ENCODE measurements around the gene CD52. TPM values are rescaled to one million over a fixed set of nuclear protein-coding genes. Genes with fewer than 3 reads are reported as not detected.
A peak's percentile ranks its signal among the peaks of the same experiment; 100 is the strongest.
"Not testable (repeated sequence)": the region's sequence is repeated elsewhere in the genome, so short reads cannot be mapped to it uniquely, and the experiment has no call there.

The CD52 gene
- polyA plus RNA-seq, 4 donors: 23.1 to 116 (median 36.8) TPM

DNA sequence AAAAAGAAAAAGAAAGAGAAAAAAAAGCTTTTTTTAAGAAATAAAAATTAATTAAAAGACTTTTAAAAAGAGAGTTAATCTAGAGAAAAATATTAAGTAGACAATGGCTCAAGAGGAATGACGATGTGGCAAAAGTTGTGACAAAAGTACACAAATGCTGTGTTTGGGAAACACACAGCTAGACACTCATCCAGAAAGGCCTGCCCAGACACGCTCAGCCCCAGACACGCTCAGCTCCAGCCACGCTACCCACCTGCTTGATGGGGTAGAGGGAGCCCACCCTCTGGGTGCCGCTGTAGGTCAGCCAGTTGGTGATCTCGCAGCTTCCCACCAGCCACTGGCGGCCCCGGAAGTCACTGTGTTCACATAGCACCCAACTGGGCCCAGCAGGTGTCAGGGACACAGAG lies 10.2 kb downstream of the CD52 start:
- H3K4me1 ChIP-seq (ENCODE audit: control insufficient read depth in 3 of 3, insufficient read depth in 2 of 3, low read depth in 1 of 3, low read length in 2 of 3): no peaks in the 10 kb centered on the region
- 85 to 92% (median 87%) methylated on average over 8 of the region's 8 CpGs for WGBS, 3 donors
- no peak overlapping the region for H3K27ac ChIP-seq (ENCODE audit: low read depth in 1 of 3, low read length in 2 of 3)
- peaks cover 0 to 2% (median 0%) of the 10 kb centered on the region in 3 donors for H3K27me3 ChIP-seq (ENCODE audit: control insufficient read depth in 3 of 3, insufficient read depth in 3 of 3, low read length in 3 of 3)
- FAIRE-seq (no peak), DNase-seq (no peak)
- no peak overlapping the region for H3K4me3 ChIP-seq (ENCODE audit: low read depth in 1 of 3, low read length in 3 of 3)
- H3K9me3 ChIP-seq (ENCODE audit: control insufficient read depth in 2 of 2, insufficient read depth in 1 of 2, low read depth in 1 of 2, low read length in 1 of 2): no peaks in the 10 kb centered on the region
- H3K36me3 ChIP-seq (ENCODE audit: control insufficient read depth in 3 of 3, insufficient read depth in 2 of 3, low read depth in 1 of 3, low read length in 3 of 3): peaks cover 0 to 27% (median 9%) of the 10 kb centered on the region in 3 donors

DNA sequence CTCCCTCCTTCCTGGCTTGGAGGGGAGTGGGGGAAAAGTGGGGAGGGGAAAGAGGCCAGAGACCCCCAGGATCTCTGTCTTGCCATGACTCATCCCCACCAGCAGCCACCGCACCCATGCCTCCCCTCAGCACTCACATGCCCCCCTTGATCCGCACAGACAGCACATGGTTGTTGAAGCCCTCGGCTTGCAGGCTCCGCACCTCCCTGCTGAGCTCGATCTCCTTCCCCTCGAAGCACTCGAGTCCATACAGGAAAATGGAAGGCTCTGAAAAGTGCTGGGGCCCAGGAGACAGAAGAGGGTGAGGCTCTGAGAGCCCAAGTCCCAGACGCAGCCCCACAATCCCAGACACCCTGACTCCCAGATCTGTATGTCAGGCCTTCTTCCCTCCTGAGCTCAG lies 10.8 kb downstream of the CD52 start:
- no peak for FAIRE-seq
- Histone ChIP-seq H3K27me3 (ENCODE audit: control insufficient read depth in 3 of 3, insufficient read depth in 3 of 3, low read length in 3 of 3) (peaks cover 0 to 2% (median 0%) of the 10 kb centered on the region in 3 donors), H3K4me1 (ENCODE audit: control insufficient read depth in 3 of 3, insufficient read depth in 2 of 3, low read depth in 1 of 3, low read length in 2 of 3) (no peaks in the 10 kb centered on the region), H3K9me3 (ENCODE audit: control insufficient read depth in 2 of 2, insufficient read depth in 1 of 2, low read depth in 1 of 2, low read length in 1 of 2) (no peaks in the 10 kb centered on the region), H3K27ac (ENCODE audit: low read depth in 1 of 3, low read length in 2 of 3) (no peak overlapping the region), H3K4me3 (ENCODE audit: low read depth in 1 of 3, low read length in 3 of 3) (no peak overlapping the region), H3K36me3 (ENCODE audit: control insufficient read depth in 3 of 3, insufficient read depth in 2 of 3, low read depth in 1 of 3, low read length in 3 of 3) (peaks cover 0 to 22% (median 9%) of the 10 kb centered on the region in 3 donors)
- no peak for DNase-seq
- WGBS, 3 donors: 82 to 97% (median 84%) methylated on average over 8 of the region's 8 CpGs

DNA sequence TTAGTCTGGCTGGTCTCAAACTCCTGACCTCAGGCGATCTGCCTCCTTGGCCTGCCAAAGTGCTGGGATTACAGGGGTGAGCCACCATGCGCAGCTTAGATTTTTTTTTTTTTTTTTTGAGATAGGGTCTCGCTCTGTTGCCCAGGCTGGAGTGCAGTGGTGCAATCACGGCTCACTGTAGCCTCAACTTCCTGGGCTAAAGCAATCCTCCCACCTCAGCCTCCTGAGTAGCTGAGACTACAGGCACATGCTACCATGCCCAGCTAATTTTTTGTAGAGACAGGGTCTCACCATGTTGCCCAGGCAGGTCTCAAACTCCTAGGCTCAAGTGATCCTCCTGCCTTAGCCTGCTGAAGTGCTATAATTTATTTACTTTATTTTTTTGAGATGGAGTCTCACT lies 11.6 kb downstream of the CD52 start:
- 85 to 94% (median 91%) methylated on average over 3 to 4 of the region's 4 CpGs for WGBS, 3 donors
- H3K9me3 ChIP-seq (ENCODE audit: control insufficient read depth in 2 of 2, insufficient read depth in 1 of 2, low read depth in 1 of 2, low read length in 1 of 2); DNase-seq; H3K27ac ChIP-seq (ENCODE audit: low read depth in 1 of 3, low read length in 2 of 3); H3K27me3 ChIP-seq (ENCODE audit: control insufficient read depth in 3 of 3, insufficient read depth in 3 of 3, low read length in 3 of 3); H3K4me1 ChIP-seq (ENCODE audit: control insufficient read depth in 3 of 3, insufficient read depth in 2 of 3, low read depth in 1 of 3, low read length in 2 of 3); H3K4me3 ChIP-seq (ENCODE audit: low read depth in 1 of 3, low read length in 3 of 3); FAIRE-seq: not testable (repeated sequence)
- peaks cover 0 to 17% (median 9%) of the 10 kb centered on the region in 3 donors for H3K36me3 ChIP-seq (ENCODE audit: control insufficient read depth in 3 of 3, insufficient read depth in 2 of 3, low read depth in 1 of 3, low read length in 3 of 3)

DNA sequence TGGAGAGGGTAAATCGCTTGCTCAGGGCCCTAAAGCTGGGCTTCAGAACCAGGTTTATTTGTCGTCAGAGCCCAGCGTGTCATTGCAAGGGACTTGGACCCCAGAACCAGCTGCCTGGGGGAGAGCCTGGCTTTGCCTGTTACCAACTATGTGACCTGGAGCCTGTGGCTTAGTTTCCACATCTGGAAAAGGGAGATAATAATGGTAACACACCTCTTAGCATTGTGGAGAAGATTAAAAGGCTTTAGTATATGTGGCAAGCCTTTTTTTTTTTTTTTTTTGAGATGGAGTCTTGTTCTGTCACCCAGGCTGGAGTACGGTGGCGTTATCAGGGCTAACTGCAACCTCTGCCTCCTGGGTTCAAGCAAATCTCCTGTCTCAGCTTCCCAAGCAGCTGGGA lies 12.5 kb downstream of the CD52 start:
- no peaks in the 10 kb centered on the region for H3K4me1 ChIP-seq (ENCODE audit: control insufficient read depth in 3 of 3, insufficient read depth in 2 of 3, low read depth in 1 of 3, low read length in 2 of 3)
- no peak for FAIRE-seq

DNA sequence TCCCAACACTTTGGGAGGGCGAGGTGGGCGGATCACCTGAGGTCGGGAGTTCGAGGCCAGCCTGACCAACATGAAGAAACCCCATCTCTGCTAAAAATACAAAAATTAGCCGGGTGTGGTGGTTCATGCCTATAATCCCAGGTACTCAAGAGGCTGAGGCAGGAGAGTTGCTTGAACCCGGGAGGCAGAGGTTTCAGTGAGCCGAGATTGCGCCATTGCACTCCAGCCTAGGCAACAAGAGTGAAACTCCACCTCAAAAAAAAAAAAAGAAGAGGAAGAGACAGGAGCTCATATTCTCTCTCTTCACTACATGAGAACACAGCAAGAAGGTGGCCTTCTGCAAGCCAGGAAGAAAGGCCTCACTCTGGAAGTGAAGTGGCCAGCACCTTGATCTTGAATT lies 15.6 kb downstream of the CD52 start:
- not testable (repeated sequence) for H3K9me3 ChIP-seq (ENCODE audit: control insufficient read depth in 2 of 2, insufficient read depth in 1 of 2, low read depth in 1 of 2, low read length in 1 of 2); H3K27me3 ChIP-seq (ENCODE audit: control insufficient read depth in 3 of 3, insufficient read depth in 3 of 3, low read length in 3 of 3); H3K4me3 ChIP-seq (ENCODE audit: low read depth in 1 of 3, low read length in 3 of 3); FAIRE-seq; H3K4me1 ChIP-seq (ENCODE audit: control insufficient read depth in 3 of 3, insufficient read depth in 2 of 3, low read depth in 1 of 3, low read length in 2 of 3); DNase-seq; H3K27ac ChIP-seq (ENCODE audit: low read depth in 1 of 3, low read length in 2 of 3)
- 85 to 92% (median 87%) methylated on average over 8 of the region's 8 CpGs for WGBS, 3 donors
- peaks cover 0 to 22% (median 7%) of the 10 kb centered on the region in 3 donors for H3K36me3 ChIP-seq (ENCODE audit: control insufficient read depth in 3 of 3, insufficient read depth in 2 of 3, low read depth in 1 of 3, low read length in 3 of 3)

More for the DNA sequence above, 12.5 kb downstream of the CD52 start:
- no peak overlapping the region for H3K27ac ChIP-seq (ENCODE audit: low read depth in 1 of 3, low read length in 2 of 3)
- H3K4me3 ChIP-seq (ENCODE audit: low read depth in 1 of 3, low read length in 3 of 3): no peak overlapping the region
- H3K9me3 ChIP-seq (ENCODE audit: control insufficient read depth in 2 of 2, insufficient read depth in 1 of 2, low read depth in 1 of 2, low read length in 1 of 2): no peaks in the 10 kb centered on the region
- 83 to 91% (median 88%) methylated on average over 5 of the region's 5 CpGs for WGBS, 3 donors
- H3K27me3 ChIP-seq (ENCODE audit: control insufficient read depth in 3 of 3, insufficient read depth in 3 of 3, low read length in 3 of 3): peaks cover 0 to 5% (median 2%) of the 10 kb centered on the region in 3 donors
- H3K36me3 ChIP-seq (ENCODE audit: control insufficient read depth in 3 of 3, insufficient read depth in 2 of 3, low read depth in 1 of 3, low read length in 3 of 3): peaks cover 0 to 17% (median 7%) of the 10 kb centered on the region in 3 donors
- no peak for DNase-seq

DNA sequence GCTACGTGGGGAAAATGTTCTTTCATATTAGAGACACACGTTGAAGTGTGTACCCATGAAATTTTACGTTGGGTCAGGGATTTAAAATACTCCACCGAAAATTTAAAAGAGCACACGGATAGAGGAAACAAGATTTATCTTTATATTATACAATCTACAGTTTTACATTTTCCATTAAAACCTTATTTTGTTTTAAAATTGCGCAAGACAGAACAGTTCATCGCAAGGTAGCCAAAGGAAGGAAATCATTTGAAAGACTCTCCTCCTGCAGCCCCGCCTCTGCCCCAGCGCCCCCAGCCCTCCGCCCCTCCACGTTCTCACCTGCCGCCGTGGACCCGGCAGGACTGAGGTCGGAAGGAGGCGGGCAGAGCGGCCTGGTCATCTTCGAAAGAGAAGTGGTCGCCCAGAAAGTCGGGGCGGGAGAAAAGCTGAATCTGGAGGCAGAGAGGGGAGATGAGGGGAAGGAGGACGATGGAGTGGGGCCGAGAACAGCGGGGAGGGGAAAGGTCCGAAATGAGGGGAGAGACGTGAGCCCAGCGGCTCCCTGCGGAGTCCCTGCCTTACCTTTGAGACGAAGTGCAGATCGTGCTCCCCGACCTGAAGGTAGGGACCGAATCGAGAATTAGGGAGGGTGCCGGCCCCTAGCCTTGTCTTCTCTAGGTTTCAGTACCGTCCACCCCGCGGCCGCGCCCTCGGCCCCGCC lies 18.2 kb downstream of the CD52 start:
- H3K9me3 ChIP-seq (ENCODE audit: control insufficient read depth in 2 of 2, insufficient read depth in 1 of 2, low read depth in 1 of 2, low read length in 1 of 2): peaks cover 0 to 3% of the 10 kb centered on the region in 2 donors
- peak overlapping the region; percentile 28 to 72 (median 42) for H3K4me3 ChIP-seq (ENCODE audit: low read depth in 1 of 3, low read length in 3 of 3)
- H3K27me3 ChIP-seq (ENCODE audit: control insufficient read depth in 3 of 3, insufficient read depth in 3 of 3, low read length in 3 of 3): peaks cover 0 to 5% (median 2%) of the 10 kb centered on the region in 3 donors
- 2 to 4% (median 3%) methylated on average over 36 to 41 of the region's 41 CpGs for WGBS, 3 donors
- peaks cover 0 to 7% (median 3%) of the 10 kb centered on the region in 3 donors for H3K4me1 ChIP-seq (ENCODE audit: control insufficient read depth in 3 of 3, insufficient read depth in 2 of 3, low read depth in 1 of 3, low read length in 2 of 3)
- no peak for DNase-seq
- peak overlapping the region in 1 of 3 donors; percentile 51 for H3K27ac ChIP-seq (ENCODE audit: low read depth in 1 of 3, low read length in 2 of 3)
- H3K36me3 ChIP-seq (ENCODE audit: control insufficient read depth in 3 of 3, insufficient read depth in 2 of 3, low read depth in 1 of 3, low read length in 3 of 3): peaks cover 0 to 20% (median 7%) of the 10 kb centered on the region in 3 donors
- no peak for FAIRE-seq

DNA sequence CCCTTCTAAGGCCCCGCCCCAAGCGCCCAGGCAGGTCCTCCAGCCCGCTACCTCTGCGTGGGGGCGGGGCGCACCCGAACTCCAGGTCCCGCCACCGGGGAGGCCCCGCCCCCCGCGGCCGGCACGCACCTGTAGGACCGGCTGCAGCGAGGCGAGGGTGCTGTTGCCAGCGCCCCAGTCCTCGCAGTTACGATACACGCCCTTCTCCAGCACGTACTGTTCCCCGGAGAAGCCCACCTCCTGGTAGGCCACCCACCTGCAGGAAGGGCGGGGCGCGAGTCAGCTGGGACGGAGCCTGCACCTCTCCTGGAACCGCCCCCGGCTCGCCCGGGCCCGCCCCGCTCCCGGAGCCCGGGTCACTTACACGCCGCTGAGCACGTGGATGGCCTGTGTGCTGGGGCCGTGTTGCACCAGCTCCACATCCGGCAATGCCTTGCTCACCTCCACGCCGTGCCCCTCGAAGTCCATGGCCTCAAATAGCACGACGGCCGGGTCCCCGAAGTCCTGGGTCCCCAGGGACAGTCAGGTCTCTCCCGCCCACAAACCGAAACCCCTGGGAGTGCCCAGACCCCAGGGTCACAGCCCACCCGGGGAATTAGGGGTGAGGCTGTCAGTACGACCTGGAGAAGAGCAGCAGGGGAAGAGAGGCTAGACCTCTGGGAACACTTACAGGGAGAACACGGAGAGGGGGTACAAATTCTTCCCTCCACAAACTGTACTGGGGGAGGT lies 18.9 kb downstream of the CD52 start:
- Histone ChIP-seq H3K9me3 (ENCODE audit: control insufficient read depth in 2 of 2, insufficient read depth in 1 of 2, low read depth in 1 of 2, low read length in 1 of 2) (peaks cover 0 to 3% of the 10 kb centered on the region in 2 donors), H3K4me3 (ENCODE audit: low read depth in 1 of 3, low read length in 3 of 3) (peak overlapping the region; percentile 28 to 72 (median 42)), H3K27me3 (ENCODE audit: control insufficient read depth in 3 of 3, insufficient read depth in 3 of 3, low read length in 3 of 3) (peaks cover 0 to 5% (median 0%) of the 10 kb centered on the region in 3 donors), H3K36me3 (ENCODE audit: control insufficient read depth in 3 of 3, insufficient read depth in 2 of 3, low read depth in 1 of 3, low read length in 3 of 3) (peaks cover 0 to 14% (median 3%) of the 10 kb centered on the region in 3 donors), H3K4me1 (ENCODE audit: control insufficient read depth in 3 of 3, insufficient read depth in 2 of 3, low read depth in 1 of 3, low read length in 2 of 3) (peaks cover 0 to 7% (median 3%) of the 10 kb centered on the region in 3 donors), H3K27ac (ENCODE audit: low read depth in 1 of 3, low read length in 2 of 3) (peak overlapping the region; percentile 36 to 74 (median 46))
- FAIRE-seq (no peak), DNase-seq (peak; percentile 92 to 95)
- WGBS, 3 donors: 10 to 17% (median 11%) methylated on average over 37 to 52 of the region's 52 CpGs

DNA sequence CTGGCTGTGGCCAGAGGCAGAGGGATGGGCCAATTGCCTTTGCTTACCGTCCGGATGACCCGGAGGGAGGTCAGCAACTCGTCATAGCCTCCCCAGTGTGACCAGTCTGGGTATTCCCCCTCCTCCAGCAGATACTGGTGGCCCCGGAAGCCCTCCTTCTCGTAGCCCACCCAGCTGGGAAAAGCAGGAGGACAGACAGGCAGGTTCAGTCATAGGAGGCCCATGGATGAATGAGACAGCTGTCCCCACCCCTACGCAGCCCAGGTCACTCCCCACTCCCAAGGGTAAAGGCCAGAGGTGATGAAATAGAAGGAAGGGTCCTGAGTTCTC lies 19.4 kb downstream of the CD52 start:
- peaks cover 0 to 3% of the 10 kb centered on the region in 2 donors for H3K9me3 ChIP-seq (ENCODE audit: control insufficient read depth in 2 of 2, insufficient read depth in 1 of 2, low read depth in 1 of 2, low read length in 1 of 2)
- WGBS, 3 donors: 82 to 83% (median 83%) methylated on average over 7 of the region's 7 CpGs
- peaks cover 0 to 16% (median 3%) of the 10 kb centered on the region in 3 donors for H3K36me3 ChIP-seq (ENCODE audit: control insufficient read depth in 3 of 3, insufficient read depth in 2 of 3, low read depth in 1 of 3, low read length in 3 of 3)
- no peak for FAIRE-seq
- peak overlapping the region in 2 of 3 donors; percentile 36 to 74 for H3K27ac ChIP-seq (ENCODE audit: low read depth in 1 of 3, low read length in 2 of 3)
- no peak for DNase-seq
- H3K4me1 ChIP-seq (ENCODE audit: control insufficient read depth in 3 of 3, insufficient read depth in 2 of 3, low read depth in 1 of 3, low read length in 2 of 3): peaks cover 0 to 7% (median 3%) of the 10 kb centered on the region in 3 donors
- peaks cover 0 to 5% (median 0%) of the 10 kb centered on the region in 3 donors for H3K27me3 ChIP-seq (ENCODE audit: control insufficient read depth in 3 of 3, insufficient read depth in 3 of 3, low read length in 3 of 3)
- no peak overlapping the region for H3K4me3 ChIP-seq (ENCODE audit: low read depth in 1 of 3, low read length in 3 of 3)
